ENCODE data around the gene MGAT3.
A peak's percentile ranks its signal among the peaks of the same experiment; 100 is the strongest.

MGAT3 gene

GRCh38 chr22:39525658-39525975 is 68.8 kb downstream of the MGAT3 start:
- DNase-seq (ENCODE audit: extremely low spot score): no peak
- CTCF ChIA-PET: interaction anchor here (1.3 to 2.0 kb wide), 4 partner anchors 9 to 499 kb away, joined by 4 to 7 read pairs (median 5); no protein-coding TSS in a partner anchor
- TF ChIP-seq, protein P1, sequence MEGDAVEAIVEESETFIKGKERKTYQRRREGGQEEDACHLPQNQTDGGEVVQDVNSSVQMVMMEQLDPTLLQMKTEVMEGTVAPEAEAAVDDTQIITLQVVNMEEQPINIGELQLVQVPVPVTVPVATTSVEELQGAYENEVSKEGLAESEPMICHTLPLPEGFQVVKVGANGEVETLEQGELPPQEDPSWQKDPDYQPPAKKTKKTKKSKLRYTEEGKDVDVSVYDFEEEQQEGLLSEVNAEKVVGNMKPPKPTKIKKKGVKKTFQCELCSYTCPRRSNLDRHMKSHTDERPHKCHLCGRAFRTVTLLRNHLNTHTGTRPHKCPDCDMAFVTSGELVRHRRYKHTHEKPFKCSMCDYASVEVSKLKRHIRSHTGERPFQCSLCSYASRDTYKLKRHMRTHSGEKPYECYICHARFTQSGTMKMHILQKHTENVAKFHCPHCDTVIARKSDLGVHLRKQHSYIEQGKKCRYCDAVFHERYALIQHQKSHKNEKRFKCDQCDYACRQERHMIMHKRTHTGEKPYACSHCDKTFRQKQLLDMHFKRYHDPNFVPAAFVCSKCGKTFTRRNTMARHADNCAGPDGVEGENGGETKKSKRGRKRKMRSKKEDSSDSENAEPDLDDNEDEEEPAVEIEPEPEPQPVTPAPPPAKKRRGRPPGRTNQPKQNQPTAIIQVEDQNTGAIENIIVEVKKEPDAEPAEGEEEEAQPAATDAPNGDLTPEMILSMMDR (IDR thresholded peaks at IDR 0.05; ENCODE audit: control extremely low read depth, extremely low read depth, low read depth, missing control alignments): no peak
- POLR2A ChIA-PET: interaction anchor here (0.7 kb wide), 3 partner anchors 11 to 519 kb away, joined by 3 read pairs; no protein-coding TSS in a partner anchor

DNA sequence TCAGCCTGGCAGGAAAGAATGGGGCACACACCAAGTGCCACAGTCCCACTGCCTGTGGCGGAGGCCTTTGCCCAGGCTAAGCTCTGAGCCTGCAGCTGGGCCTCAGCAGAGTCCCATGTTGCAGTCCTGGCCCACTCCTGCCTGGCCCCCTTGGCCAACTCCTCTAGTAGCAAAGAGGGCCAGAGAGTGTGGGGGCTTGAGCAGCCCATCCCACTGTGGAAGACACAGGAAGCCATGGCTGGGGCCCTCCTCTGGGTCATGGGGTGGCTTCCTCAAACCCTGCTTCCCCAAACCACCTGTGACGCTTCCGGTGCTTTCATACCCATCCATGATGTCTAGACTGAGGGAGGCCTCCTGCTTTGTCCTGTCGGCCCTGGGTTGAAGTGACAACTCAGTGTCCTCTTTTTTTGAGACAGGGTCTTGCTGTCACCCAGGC is 69.9 kb downstream of the MGAT3 start:
- ChIA-PET POLR2A (interaction anchor here (0.6 to 4.9 kb wide), 6 partner anchors 14 to 1856 kb away, joined by 3 to 35 read pairs (median 4); partner anchors contain the start of genes CBX6 and RPL3), CTCF (interaction anchor here (0.8 to 6.1 kb wide), 5 partner anchors 10 to 209 kb away, joined by 3 to 115 read pairs (median 49); partner anchors contain the start of gene RPL3)
- TF ChIP-seq, protein P1 (IDR thresholded peaks at IDR 0.05; ENCODE audit: control extremely low read depth, extremely low read depth, low read depth, missing control alignments): no peak
- no peak for DNase-seq (ENCODE audit: extremely low spot score)

GRCh38 chr22:39527481-39527961 is 70.7 kb downstream of the MGAT3 start:
- ChIA-PET POLR2A (interaction anchor here (4.9 kb wide), 1 partner anchor 209 kb away, joined by 35 read pairs; the partner anchor contains the start of gene RPL3), CTCF (interaction anchor here (1.9 to 6.1 kb wide), 5 partner anchors 11 to 210 kb away, joined by 7 to 115 read pairs (median 49); partner anchors contain the start of gene RPL3)
- TF ChIP-seq, protein P1 (IDR thresholded peaks at IDR 0.05; ENCODE audit: control extremely low read depth, extremely low read depth, low read depth, missing control alignments): no peak
- DNase-seq (ENCODE audit: extremely low spot score): no peak

DNA sequence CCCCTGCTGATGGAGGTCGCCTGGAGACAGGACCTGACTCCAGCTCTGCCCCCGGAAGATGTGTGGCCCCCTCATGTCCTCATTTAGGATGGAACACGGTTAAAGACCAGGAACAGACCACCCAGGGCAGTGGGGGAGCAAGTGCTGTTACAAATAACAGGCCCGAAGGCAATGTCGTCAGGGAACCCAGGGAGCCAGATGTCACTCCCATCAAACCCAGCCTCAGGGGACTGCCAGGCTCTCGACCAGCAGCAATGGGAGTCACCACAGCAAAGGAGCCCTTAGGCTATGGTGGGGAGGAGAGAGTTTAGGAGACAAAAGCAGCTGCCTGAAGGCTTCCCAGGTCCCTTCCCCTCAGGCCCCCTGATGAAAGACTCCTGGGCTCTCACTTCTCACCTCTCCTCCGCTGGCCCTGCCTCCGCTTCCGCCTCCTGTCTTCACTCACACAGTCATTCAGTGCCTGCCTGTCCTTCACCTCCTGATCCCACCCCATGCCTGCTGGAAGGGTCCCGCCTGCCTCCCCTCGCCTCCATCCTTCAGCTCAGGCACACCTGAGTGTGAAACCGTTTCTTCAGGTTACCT is 71.4 kb downstream of the MGAT3 start:
- ChIA-PET POLR2A (interaction anchor here (0.8 to 4.9 kb wide), 4 partner anchors 8 to 217 kb away, joined by 3 to 35 read pairs (median 14); partner anchors contain the start of genes ATF4 and RPL3), CTCF (interaction anchor here (0.8 to 6.1 kb wide), 26 partner anchors 8 to 654 kb away, joined by 3 to 115 read pairs (median 6); partner anchors contain the start of genes ATF4, MIEF1, RPL3 and TAB1)
- DNase-seq (ENCODE audit: extremely low spot score): no peak
- TF ChIP-seq, protein P1 (IDR thresholded peaks at IDR 0.05; ENCODE audit: control extremely low read depth, extremely low read depth, low read depth, missing control alignments): no peak

DNA sequence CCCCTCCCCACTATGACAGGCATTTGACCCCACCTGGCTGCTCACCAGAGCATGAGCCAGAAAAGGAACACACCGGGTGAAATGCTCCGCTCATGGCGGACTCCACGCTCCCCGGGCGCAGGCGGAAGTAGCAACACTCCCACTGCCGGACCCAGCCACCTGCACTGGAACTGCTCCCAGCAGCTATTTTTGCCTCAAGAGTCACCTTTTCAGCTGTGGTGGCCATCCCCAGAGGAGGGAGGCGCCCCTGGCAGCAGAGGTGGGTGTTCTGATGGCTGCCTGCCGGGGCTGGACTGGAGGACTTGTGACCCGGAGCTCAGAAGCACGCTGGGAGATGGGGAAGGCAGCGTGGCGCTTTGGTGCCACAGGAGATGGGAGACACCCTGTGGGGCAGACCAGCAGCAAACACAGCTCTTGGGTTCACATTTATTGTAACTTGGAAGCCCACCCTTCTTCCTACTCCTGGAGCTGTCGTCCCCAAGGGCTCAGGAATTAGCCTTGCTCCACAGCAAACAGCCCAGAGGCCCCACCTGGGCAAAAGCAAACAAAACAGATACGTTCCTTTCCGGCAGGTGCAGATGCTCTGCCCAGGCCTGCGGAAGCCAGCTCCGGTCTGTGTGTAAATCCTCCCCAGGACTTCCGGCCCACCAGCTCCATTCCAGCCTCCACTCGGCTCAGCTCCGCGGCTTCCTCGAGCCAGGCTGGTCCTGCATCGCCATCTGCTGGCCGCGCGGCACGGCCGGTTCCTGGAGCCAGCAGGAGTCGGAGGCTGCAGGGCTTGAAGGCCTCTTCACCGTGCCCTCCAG is 72.1 kb downstream of the MGAT3 start:
- POLR2A ChIA-PET: interaction anchor here (0.6 to 4.9 kb wide), 6 partner anchors 8 to 218 kb away, joined by 3 to 35 read pairs (median 4); partner anchors contain the start of genes ATF4 and RPL3
- peak; percentile 84 for DNase-seq (ENCODE audit: extremely low spot score)
- CTCF ChIA-PET: interaction anchor here (0.6 to 6.1 kb wide), 51 partner anchors 8 to 659 kb away, joined by 3 to 115 read pairs (median 5); partner anchors contain the start of genes ATF4, MIEF1, RPL3 and TAB1
- TF ChIP-seq, protein P1 (IDR thresholded peaks at IDR 0.05; ENCODE audit: control extremely low read depth, extremely low read depth, low read depth, missing control alignments): peak; percentile 100

DNA sequence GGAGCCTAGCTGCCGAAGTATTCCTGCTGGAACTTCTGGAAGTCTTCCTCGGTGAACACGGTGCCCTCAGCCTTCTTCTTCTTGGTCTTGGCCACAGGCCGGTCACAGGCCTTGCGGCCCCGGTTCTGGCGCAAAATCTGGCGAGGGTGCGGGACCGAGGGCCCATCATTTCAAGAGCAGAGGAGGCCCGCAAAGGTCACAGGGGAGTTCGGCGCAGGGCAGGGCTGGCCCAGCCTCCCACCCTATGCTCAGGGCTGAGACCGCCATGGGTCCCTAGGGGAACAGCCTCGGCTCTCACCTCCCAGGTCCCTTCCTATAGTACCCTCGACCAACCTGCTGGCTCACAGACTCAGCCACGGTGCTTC is 72.7 kb downstream of the MGAT3 start:
- TF ChIP-seq, protein P1 (IDR thresholded peaks at IDR 0.05; ENCODE audit: control extremely low read depth, extremely low read depth, low read depth, missing control alignments): no peak
- DNase-seq (ENCODE audit: extremely low spot score): no peak
- CTCF ChIA-PET: interaction anchor here (0.7 to 6.1 kb wide), 44 partner anchors 9 to 660 kb away, joined by 3 to 115 read pairs (median 6); partner anchors contain the start of genes ATF4, MIEF1, RPL3 and TAB1
- POLR2A ChIA-PET: interaction anchor here (1.1 to 4.9 kb wide), 3 partner anchors 8 to 211 kb away, joined by 5 to 35 read pairs (median 25); partner anchors contain the start of genes ATF4 and RPL3
